OCI-LY7 (cell line): Measurements from ENCODE around the gene CACNB2.

Source experiments
- EZH2phosphoT487 ChIP-seq: fragments of 200-600 bp; sonication (generic); IDR thresholded peaks from 2 replicates; pipeline ENCODE4 v1.6.1; 2018; ENCODE audit warnings: low read depth, borderline replicate concordance, mild to moderate bottlenecking, mixed run types, antibody characterized with exemption, low read length, moderate library complexity, mixed read lengths
- TF ChIP-seq, protein P1 (sequence below): fragments of 200-600 bp; sonication (generic); conservative IDR thresholded peaks from 2 replicates; pipeline ENCODE4 v1.5.1; 2014; ENCODE audit warnings: mild to moderate bottlenecking, antibody characterized with exemption, low read length, moderate library complexity, mixed read lengths

DNA sequence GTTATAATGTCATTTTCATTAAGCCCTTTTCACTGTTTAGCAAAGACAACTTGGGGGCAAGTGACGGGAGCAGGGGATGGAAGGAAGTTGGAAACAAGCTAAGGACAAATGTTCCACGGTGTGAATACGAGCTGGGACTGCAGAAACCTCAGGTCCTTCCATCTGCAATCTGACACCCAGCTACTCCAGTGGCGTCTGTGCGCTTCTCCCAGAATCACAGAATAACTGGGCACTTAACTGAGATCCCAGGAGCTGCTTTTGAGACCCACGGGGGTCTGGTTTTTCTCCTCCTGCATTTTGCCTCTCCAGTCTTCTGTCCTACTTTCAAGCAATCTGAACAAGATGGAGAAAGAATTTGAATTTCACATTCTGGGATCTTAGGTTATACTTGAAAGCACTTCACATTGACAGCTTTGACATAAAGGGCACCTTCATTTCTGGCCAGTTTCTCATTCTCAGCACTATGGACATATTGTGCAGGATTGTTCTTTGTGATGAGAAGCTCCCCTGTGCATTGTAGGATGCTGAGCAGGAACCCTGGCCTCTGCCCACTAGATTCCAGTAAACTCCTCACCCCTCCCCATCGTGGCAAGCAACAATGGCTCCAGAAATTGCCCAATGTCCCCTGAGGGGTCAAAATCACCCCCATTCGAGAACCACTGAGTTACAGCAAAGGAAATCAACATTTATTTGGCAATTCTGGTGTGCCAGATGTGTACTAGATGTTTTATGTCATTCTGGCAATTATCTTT lies 194.1 kb downstream of the CACNB2 start:
- TF ChIP-seq, protein P1, sequence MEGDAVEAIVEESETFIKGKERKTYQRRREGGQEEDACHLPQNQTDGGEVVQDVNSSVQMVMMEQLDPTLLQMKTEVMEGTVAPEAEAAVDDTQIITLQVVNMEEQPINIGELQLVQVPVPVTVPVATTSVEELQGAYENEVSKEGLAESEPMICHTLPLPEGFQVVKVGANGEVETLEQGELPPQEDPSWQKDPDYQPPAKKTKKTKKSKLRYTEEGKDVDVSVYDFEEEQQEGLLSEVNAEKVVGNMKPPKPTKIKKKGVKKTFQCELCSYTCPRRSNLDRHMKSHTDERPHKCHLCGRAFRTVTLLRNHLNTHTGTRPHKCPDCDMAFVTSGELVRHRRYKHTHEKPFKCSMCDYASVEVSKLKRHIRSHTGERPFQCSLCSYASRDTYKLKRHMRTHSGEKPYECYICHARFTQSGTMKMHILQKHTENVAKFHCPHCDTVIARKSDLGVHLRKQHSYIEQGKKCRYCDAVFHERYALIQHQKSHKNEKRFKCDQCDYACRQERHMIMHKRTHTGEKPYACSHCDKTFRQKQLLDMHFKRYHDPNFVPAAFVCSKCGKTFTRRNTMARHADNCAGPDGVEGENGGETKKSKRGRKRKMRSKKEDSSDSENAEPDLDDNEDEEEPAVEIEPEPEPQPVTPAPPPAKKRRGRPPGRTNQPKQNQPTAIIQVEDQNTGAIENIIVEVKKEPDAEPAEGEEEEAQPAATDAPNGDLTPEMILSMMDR: no peak
- TF ChIP-seq EZH2phosphoT487: no peak
